ENCODE measurements around the gene C12orf57.

DNA sequence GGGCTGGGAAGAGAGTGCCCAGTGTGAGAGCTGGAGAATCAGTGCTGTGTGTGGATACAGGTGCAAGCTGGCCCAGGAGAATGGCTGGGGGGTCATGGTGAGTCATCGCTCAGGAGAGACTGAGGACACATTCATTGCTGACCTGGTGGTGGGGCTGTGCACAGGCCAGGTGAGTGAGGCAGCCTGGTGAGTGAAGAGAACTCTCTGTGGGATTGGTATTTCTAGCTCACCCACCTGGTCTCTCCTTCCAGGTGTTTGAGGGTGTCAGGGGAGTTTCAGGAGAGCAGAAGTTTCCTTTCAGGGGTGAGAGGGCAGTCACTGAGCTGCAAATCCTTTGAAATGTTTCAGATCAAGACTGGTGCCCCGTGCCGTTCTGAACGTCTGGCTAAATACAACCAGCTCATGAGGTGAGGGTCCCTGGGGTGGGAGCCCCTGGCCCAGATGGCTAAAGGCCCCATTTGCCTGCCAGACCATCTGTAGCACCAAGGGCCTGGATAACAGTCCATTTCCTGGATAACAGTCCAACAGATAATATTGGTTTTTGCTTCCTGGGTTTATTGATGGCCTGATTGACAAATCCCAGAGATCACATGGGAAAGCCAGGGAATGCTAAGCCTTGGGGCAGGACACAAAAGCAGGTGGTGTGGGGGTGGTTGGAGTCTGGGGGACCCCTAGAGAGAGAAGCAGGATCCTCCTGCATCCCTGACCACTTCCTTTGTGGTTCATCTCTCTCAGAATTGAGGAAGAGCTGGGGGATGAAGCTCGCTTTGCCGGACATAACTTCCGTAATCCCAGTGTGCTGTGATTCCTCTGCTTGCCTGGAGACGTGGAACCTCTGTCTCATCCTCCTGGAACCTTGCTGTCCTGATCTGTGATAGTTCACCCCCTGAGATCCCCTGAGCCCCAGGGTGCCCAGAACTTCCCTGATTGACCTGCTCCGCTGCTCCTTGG lies 21.6 kb upstream of the C12orf57 start:
- TF ChIP-seq, protein P1, sequence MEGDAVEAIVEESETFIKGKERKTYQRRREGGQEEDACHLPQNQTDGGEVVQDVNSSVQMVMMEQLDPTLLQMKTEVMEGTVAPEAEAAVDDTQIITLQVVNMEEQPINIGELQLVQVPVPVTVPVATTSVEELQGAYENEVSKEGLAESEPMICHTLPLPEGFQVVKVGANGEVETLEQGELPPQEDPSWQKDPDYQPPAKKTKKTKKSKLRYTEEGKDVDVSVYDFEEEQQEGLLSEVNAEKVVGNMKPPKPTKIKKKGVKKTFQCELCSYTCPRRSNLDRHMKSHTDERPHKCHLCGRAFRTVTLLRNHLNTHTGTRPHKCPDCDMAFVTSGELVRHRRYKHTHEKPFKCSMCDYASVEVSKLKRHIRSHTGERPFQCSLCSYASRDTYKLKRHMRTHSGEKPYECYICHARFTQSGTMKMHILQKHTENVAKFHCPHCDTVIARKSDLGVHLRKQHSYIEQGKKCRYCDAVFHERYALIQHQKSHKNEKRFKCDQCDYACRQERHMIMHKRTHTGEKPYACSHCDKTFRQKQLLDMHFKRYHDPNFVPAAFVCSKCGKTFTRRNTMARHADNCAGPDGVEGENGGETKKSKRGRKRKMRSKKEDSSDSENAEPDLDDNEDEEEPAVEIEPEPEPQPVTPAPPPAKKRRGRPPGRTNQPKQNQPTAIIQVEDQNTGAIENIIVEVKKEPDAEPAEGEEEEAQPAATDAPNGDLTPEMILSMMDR (IDR thresholded peaks at IDR 0.05) = no peak
- TF ChIP-seq NFYB (CRISPR knock-in tag; conservative IDR thresholded peaks at IDR 0.05; ENCODE audit: low read depth) = no peak
- TF ChIP-seq NR2C2 (CRISPR knock-in tag; IDR thresholded peaks at IDR 0.05) = no peak
- TF ChIP-seq ZBTB21 (CRISPR knock-in tag; IDR thresholded peaks at IDR 0.05; ENCODE audit: borderline replicate concordance) = no peak
- no peak for TF ChIP-seq EMX1 (CRISPR knock-in tag; IDR thresholded peaks at IDR 0.05)
- no peak for TF ChIP-seq NR3C1 (CRISPR knock-in tag; conservative IDR thresholded peaks at IDR 0.05; ENCODE audit: low read depth)
- TF ChIP-seq, protein P2, sequence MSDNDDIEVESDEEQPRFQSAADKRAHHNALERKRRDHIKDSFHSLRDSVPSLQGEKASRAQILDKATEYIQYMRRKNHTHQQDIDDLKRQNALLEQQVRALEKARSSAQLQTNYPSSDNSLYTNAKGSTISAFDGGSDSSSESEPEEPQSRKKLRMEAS (CRISPR knock-in tag; IDR thresholded peaks at IDR 0.05) = no peak
- TF ChIP-seq SMAD3 (CRISPR knock-in tag; IDR thresholded peaks at IDR 0.05; ENCODE audit: borderline replicate concordance) = no peak
- no peak for TF ChIP-seq TEAD4 (CRISPR knock-in tag; IDR thresholded peaks at IDR 0.05)
- no peak for TF ChIP-seq SP1 (CRISPR knock-in tag; conservative IDR thresholded peaks at IDR 0.05)
- TF ChIP-seq TP53 (CRISPR knock-in tag; IDR thresholded peaks at IDR 0.05) = no peak
- TF ChIP-seq FOXJ3 (CRISPR knock-in tag; IDR thresholded peaks at IDR 0.05; ENCODE audit: borderline replicate concordance) = no peak
- TF ChIP-seq, protein P3, sequence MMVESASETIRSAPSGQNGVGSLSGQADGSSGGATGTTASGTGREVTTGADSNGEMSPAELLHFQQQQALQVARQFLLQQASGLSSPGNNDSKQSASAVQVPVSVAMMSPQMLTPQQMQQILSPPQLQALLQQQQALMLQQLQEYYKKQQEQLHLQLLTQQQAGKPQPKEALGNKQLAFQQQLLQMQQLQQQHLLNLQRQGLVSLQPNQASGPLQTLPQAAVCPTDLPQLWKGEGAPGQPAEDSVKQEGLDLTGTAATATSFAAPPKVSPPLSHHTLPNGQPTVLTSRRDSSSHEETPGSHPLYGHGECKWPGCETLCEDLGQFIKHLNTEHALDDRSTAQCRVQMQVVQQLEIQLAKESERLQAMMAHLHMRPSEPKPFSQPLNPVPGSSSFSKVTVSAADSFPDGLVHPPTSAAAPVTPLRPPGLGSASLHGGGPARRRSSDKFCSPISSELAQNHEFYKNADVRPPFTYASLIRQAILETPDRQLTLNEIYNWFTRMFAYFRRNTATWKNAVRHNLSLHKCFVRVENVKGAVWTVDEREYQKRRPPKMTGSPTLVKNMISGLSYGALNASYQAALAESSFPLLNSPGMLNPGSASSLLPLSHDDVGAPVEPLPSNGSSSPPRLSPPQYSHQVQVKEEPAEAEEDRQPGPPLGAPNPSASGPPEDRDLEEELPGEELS (CRISPR knock-in tag; IDR thresholded peaks at IDR 0.05) = no peak
